ENCODE measurements around the gene PHF2. TPM values are rescaled to one million over a fixed set of nuclear protein-coding genes. Genes with fewer than 3 reads are reported as not detected.

Gene PHF2
- total RNA-seq, 1 donor from 2014 or later: 29.4 TPM

DNA sequence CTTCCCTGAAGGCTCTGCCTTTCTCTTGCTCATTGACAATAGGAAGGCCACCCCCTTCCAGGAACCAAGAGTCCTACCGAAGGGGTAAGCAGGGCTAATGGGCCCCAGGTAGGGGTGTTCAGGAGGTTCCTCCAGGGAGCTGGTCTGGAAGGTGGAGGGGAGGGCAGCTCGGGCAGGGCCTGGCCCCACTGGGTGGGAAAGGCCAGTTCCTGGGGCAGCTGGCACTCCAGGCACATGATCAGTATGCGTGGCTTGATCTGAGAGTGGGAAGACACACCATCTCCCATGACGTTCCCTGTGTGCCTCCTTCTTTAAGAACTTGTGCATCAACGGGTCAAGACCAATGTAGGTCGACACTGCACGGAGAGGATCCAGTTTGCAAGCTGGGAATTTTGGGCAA, 149.8 kb downstream of the PHF2 start:
- Mint-ChIP-seq H3K9me3 (ENCODE audit: low read depth) (peaks cover 6% of the 10 kb centered on the region), H3K4me3 (ENCODE audit: unreplicated experiment) (no peak overlapping the region), H3K36me3 (ENCODE audit: low read depth) (peaks cover 3% of the 10 kb centered on the region), H3K4me1 (ENCODE audit: low read depth) (no peaks in the 10 kb centered on the region), H3K27ac (ENCODE audit: unreplicated experiment) (no peak overlapping the region), H3K27me3 (ENCODE audit: low read depth) (peaks cover 2% of the 10 kb centered on the region)
- no peak for TF ChIP-seq CTCF (IDR thresholded peaks at IDR 0.05)
- no peak for DNase-seq (ENCODE audit: low spot score)

Small RNAs within 50 kb of the gene (microRNA-seq; reads per million reads assigned to microRNA genes)
- not detected for gene MIR548AU (ENCODE audit: borderline number of aligned reads)

Other genes with a start within 250 kb of the PHF2 start
- gene FAM120A, start 124.9 kb upstream of the PHF2 start, total RNA-seq: 89.9 to 123 TPM (median 93.0 TPM) in 3 replicates
- 36.9 to 41.4 TPM (median 40.3 TPM) in 3 replicates for gene FAM120AOS, start 123.0 kb upstream of the PHF2 start, total RNA-seq

Measured in chondrocyte (in vitro differentiated cells).